Esophagus muscularis mucosa (tissue), 4 donors: Measurements from ENCODE around the gene PHACTR1.

Source experiments
- EP300 ChIP-seq: sonication (generic); formaldehyde crosslinking; IDR thresholded peaks from one replicate; pipeline ENCODE4 v1.6.1; 2017; ENCODE audit warnings: antibody characterized with exemption
- POLR2A ChIP-seq: fragments of 450-650 bp; IDR thresholded peaks from one replicate; pipeline ENCODE4 v1.6.1; 2017; ENCODE audit warnings: antibody characterized with exemption, moderate library complexity, mild to moderate bottlenecking, low read depth
- TF ChIP-seq, protein P1 (sequence below), 3 experiments: fragments of 200-600 bp in 2 of 3; fragments of 450-650 bp in 1 of 3; sonication (generic) in 2 of 3; IDR thresholded peaks; one replicate each; pipeline ENCODE4 v1.5.1; 2017 to 2019; ENCODE audit warnings: antibody characterized with exemption in 3 of 3, mild to moderate bottlenecking in 2 of 3, moderate library complexity in 1 of 3

- TF ChIP-seq, protein P1, sequence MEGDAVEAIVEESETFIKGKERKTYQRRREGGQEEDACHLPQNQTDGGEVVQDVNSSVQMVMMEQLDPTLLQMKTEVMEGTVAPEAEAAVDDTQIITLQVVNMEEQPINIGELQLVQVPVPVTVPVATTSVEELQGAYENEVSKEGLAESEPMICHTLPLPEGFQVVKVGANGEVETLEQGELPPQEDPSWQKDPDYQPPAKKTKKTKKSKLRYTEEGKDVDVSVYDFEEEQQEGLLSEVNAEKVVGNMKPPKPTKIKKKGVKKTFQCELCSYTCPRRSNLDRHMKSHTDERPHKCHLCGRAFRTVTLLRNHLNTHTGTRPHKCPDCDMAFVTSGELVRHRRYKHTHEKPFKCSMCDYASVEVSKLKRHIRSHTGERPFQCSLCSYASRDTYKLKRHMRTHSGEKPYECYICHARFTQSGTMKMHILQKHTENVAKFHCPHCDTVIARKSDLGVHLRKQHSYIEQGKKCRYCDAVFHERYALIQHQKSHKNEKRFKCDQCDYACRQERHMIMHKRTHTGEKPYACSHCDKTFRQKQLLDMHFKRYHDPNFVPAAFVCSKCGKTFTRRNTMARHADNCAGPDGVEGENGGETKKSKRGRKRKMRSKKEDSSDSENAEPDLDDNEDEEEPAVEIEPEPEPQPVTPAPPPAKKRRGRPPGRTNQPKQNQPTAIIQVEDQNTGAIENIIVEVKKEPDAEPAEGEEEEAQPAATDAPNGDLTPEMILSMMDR (IDR thresholded peaks at IDR 0.05) = no peak
- TF ChIP-seq POLR2A = no peak
- TF ChIP-seq EP300 = no peak
Measured at GRCh38 chr6:13235339-13235738, 518.8 kb downstream of the PHACTR1 start.
